Mammary epithelial cell (primary cell): ENCODE data around the gene PAPLN.

Experiments
- EZH2 ChIP-seq: IDR thresholded peaks from 2 replicates; pipeline ENCODE4 v1.6.1; 2012; ENCODE audit warnings: low read length, inconsistent platforms, borderline replicate concordance
- TF ChIP-seq, protein P1 (sequence below), 2 donors: IDR thresholded peaks in 1 of 2; conservative IDR thresholded peaks in 1 of 2; 2 replicates each; pipeline ENCODE4 v1.5.1; 2011 to 2012; ENCODE audit warnings: inconsistent platforms in 2 of 2, low read length in 2 of 2, mild to moderate bottlenecking in 2 of 2, control low read depth in 1 of 2, low read depth in 1 of 2; ENCODE audit not compliant: insufficient read depth in 1 of 2; ENCODE audit errors: extremely low read depth in 1 of 2

DNA sequence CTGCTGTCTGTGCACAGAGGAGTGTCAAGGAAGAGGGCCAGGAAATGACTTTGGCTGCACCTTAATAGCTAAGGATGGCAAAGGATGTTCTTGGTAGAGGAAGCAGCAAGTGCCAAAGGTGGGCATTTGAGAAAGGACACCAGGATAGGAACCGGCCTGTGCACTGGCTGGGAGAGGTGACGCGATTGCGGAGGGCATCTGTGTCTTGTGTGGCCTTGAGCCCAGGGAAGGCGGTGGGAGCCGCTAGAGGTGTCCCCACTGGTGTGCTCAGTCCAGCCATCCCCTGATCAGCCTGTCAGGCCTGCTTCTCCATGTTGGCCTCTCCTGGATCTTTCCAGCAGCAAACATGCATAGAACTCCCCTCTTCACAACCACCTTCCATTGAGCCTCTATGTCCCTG, 30.2 kb downstream of the PAPLN start:
- TF ChIP-seq, protein P1, sequence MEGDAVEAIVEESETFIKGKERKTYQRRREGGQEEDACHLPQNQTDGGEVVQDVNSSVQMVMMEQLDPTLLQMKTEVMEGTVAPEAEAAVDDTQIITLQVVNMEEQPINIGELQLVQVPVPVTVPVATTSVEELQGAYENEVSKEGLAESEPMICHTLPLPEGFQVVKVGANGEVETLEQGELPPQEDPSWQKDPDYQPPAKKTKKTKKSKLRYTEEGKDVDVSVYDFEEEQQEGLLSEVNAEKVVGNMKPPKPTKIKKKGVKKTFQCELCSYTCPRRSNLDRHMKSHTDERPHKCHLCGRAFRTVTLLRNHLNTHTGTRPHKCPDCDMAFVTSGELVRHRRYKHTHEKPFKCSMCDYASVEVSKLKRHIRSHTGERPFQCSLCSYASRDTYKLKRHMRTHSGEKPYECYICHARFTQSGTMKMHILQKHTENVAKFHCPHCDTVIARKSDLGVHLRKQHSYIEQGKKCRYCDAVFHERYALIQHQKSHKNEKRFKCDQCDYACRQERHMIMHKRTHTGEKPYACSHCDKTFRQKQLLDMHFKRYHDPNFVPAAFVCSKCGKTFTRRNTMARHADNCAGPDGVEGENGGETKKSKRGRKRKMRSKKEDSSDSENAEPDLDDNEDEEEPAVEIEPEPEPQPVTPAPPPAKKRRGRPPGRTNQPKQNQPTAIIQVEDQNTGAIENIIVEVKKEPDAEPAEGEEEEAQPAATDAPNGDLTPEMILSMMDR (conservative IDR thresholded peaks at IDR 0.05 in 1 of 2, IDR thresholded peaks at IDR 0.05 in 1 of 2; ENCODE audit: extremely low read depth in 1 of 2, insufficient read depth in 1 of 2, low read depth in 1 of 2, low read length in 2 of 2): no peak
- no peak for TF ChIP-seq EZH2
